Mucosa of descending colon (tissue), 3 donors: ENCODE data around the gene ARRDC3. TPM values are rescaled to one million over a fixed set of nuclear protein-coding genes. Genes with fewer than 3 reads are reported as not detected.

ENCODE experiments used
- ATAC-seq: fragments of 200-7000 bp; cut with Tn5 transposase; one replicate; pipeline ENCODE4 v1.9.1; 2020; ENCODE audit warnings: mild to moderate bottlenecking, moderate library complexity
- DNase-seq, 3 donors: peaks; one replicate each; pipeline ENCODE4 v3.0.0-alpha.2; 2020
- H3K36me3 ChIP-seq: fragments of 200-600 bp; one replicate; pipeline ENCODE4 v1.8.0; 2021; ENCODE audit warnings: low read depth, mild to moderate bottlenecking
- H3K4me1 ChIP-seq: fragments of 200-600 bp; one replicate; pipeline ENCODE4 v1.8.0; 2021; ENCODE audit warnings: low read depth, mild to moderate bottlenecking
- H3K4me3 ChIP-seq: fragments of 200-600 bp; one replicate; pipeline ENCODE4 v1.8.0; 2021; ENCODE audit warnings: mild to moderate bottlenecking
- H3K9me3 ChIP-seq: fragments of 200-600 bp; one replicate; pipeline ENCODE4 v1.8.0; 2021; ENCODE audit warnings: mild to moderate bottlenecking
- intact Hi-C, 2 donors: fragments of 100-400 bp; cut with DNase I in 1 of 2; cut with micrococcal nuclease in 1 of 2; formaldehyde crosslinking; loops; one replicate each; pipeline versions ENCODE4 v1.11.0 to v1.11.1; 2022; cut with DNase I, micrococcal nuclease
- long read RNA-seq, 2 donors: library from polyadenylated mRNA; unstranded; transcript quantifications; one replicate each; pipeline ENCODE4 v2.0.0, GENCODE V29; 2019 to 2021
- total RNA-seq, 3 donors: library from RNA; stranded (reverse); fragmentation: NEBNext Ultra II Directional in 2 of 3; extraction: Animal tissue kit (Norgen Biotek cat#: 25700) in 2 of 3; gene quantifications; one replicate each; pipeline versions ENCODE4 v1.2.1 to v1.2.4, GENCODE V29; 2021 to 2023
- TF ChIP-seq, protein P1 (sequence below): fragments of 200-600 bp; IDR thresholded peaks from one replicate; pipeline ENCODE4 v1.8.0; 2022; ENCODE audit warnings: antibody characterized with exemption, mild to moderate bottlenecking
- donor health status: DM: no; HTN: no; CAD: no; lungs with moderate emphysema.
- donor health status: DM: no; HTN: no; CAD: no.
- donor health status: DM: no; HTN: yes; CAD: no.

ARRDC3 gene
- 10 to 100 TPM; 32.5 to 39.6 (median 38.0) TPM for total RNA-seq
- long read RNA-seq, donor 1, full-length matches to known transcripts: 16 of 24 reads
- long read RNA-seq, donor 1, partial matches to known transcripts: 0 of 24 reads
- long read RNA-seq, donor 1, other reads (novel, unspliced or antisense): 8 of 24 reads
- long read RNA-seq, donor 2, full-length matches to known transcripts: 9 of 26 reads
- long read RNA-seq, donor 2, partial matches to known transcripts: 4 of 26 reads
- long read RNA-seq, donor 2, other reads (novel, unspliced or antisense): 13 of 26 reads

- intact Hi-C loops: loop anchor here (5.0 kb wide), 2 partner anchors 101 to 281 kb away; no protein-coding TSS in a partner anchor
- DNase-seq: peak; percentile 98
- H3K4me3 ChIP-seq: peak within 1 kb of the TSS; percentile 33
- H3K9me3 ChIP-seq: no peaks in the 10 kb centered on the region
- H3K36me3 ChIP-seq: peaks cover 7% of the 10 kb centered on the region
- peak; percentile 72 for ATAC-seq
- peaks cover 11% of the 10 kb centered on the region for H3K4me1 ChIP-seq
- TF ChIP-seq, protein P1, sequence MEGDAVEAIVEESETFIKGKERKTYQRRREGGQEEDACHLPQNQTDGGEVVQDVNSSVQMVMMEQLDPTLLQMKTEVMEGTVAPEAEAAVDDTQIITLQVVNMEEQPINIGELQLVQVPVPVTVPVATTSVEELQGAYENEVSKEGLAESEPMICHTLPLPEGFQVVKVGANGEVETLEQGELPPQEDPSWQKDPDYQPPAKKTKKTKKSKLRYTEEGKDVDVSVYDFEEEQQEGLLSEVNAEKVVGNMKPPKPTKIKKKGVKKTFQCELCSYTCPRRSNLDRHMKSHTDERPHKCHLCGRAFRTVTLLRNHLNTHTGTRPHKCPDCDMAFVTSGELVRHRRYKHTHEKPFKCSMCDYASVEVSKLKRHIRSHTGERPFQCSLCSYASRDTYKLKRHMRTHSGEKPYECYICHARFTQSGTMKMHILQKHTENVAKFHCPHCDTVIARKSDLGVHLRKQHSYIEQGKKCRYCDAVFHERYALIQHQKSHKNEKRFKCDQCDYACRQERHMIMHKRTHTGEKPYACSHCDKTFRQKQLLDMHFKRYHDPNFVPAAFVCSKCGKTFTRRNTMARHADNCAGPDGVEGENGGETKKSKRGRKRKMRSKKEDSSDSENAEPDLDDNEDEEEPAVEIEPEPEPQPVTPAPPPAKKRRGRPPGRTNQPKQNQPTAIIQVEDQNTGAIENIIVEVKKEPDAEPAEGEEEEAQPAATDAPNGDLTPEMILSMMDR: no peak
Observed at GRCh38 chr5:91383027-91383955, at the start of gene ARRDC3. Gene ARRDC3 (minus strand): TSS chr5:91383317. CDS start chr5:91383092, 225 bp downstream.

DNA sequence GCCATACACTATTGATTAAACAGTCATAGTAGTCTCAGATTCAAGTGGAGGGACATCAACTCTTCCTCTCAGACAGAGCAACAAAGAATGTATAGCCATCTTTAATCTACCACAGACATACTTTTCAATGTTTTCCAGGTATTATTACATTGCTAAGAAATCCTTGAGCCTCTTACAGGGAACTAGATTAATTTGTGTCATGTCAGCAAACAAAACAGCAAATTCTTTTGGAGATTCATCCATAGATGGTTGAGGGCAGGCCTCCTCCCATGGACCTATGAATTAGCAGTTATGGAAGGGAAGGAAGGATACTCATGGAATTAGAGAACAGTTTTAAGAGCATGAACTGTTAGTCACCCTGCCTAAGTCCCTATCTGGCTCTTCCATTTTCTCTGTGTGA is 47.8 kb upstream of the ARRDC3 start:
- no peaks in the 10 kb centered on the region for H3K9me3 ChIP-seq
- H3K4me1 ChIP-seq: no peaks in the 10 kb centered on the region
- no peak overlapping the region for H3K4me3 ChIP-seq
- intact Hi-C loops: no loop called here
- DNase-seq: no peak
- H3K36me3 ChIP-seq: no peaks in the 10 kb centered on the region
- no peak for ATAC-seq
- TF ChIP-seq, protein P1: no peak

DNA sequence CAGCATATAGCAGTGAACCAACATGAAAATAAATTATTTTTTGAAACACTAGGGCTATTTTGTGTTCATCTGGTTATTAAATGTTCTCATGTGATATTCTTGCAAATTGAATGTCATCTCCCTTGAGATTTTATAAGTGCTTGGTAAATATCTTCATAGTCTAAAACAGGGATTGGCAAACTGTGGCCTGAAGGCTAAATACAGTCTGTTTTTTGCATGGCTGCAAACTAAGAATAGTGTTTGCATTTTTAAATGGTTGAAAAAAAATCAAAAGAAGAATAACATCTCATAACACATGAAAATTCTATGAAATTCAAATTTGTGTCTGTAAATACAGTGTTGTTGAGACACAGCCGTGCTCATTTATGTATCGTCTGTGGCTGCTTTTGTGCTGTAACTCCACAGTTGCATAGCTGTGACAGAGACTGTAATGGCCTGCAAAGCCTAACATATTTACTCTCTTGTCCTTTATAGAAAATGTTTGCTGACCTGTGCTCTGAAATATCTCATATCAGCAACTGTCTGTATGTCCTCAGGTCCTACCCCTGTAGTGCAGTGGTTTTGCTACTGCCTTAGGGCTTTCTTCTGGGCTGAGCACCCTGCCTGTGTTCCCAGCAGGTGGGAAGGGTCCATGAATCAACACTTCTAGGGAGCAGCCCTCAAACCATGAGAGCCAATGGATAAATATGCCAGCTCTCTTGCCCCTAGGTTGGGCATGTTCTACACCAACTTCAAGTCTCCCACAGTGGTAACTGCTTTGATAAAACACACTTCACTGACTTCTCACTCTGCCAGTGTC is 41.7 kb upstream of the ARRDC3 start:
- DNase-seq: no peak
- ATAC-seq: no peak
- Histone ChIP-seq H3K36me3 (no peaks in the 10 kb centered on the region), H3K4me1 (no peaks in the 10 kb centered on the region), H3K9me3 (no peaks in the 10 kb centered on the region), H3K4me3 (no peak overlapping the region)
- intact Hi-C loops: loop anchor here (10.0 kb wide), 2 partner anchors 560 to 570 kb away; no protein-coding TSS in a partner anchor
- TF ChIP-seq, protein P1: no peak

GRCh38 chr5:91423871-91424270 is 40.8 kb upstream of the ARRDC3 start:
- intact Hi-C loops: loop anchor here (10.0 kb wide), 2 partner anchors 559 to 569 kb away; no protein-coding TSS in a partner anchor
- Histone ChIP-seq H3K36me3 (no peaks in the 10 kb centered on the region), H3K4me3 (no peak overlapping the region), H3K9me3 (no peaks in the 10 kb centered on the region), H3K4me1 (no peaks in the 10 kb centered on the region)
- TF ChIP-seq, protein P1: no peak
- ATAC-seq (no peak), DNase-seq (no peak)

- intact Hi-C loops: loop anchor here (10.0 kb wide), 2 partner anchors 556 to 566 kb away; no protein-coding TSS in a partner anchor
- DNase-seq (no peak), ATAC-seq (no peak)
- H3K9me3 ChIP-seq: no peaks in the 10 kb centered on the region
- no peaks in the 10 kb centered on the region for H3K4me1 ChIP-seq
- no peak overlapping the region for H3K4me3 ChIP-seq
- TF ChIP-seq, protein P1: no peak
- no peaks in the 10 kb centered on the region for H3K36me3 ChIP-seq
Observed at GRCh38 chr5:91420879-91421278, 37.8 kb upstream of the ARRDC3 start.
